Measurements from ENCODE around the gene TNFSF9.

Gene TNFSF9

GRCh38 chr19:6530386-6531162 is at the start of gene TNFSF9:
Gene TNFSF9, plus strand, starts transcription at chr19:6531026. Its CDS starts 11 bp downstream, at chr19:6531037.
- H3K4me2 ChIP-seq (ENCODE audit: low read length) = peak within 1 kb of the TSS; percentile 73
- H3K27ac ChIP-seq = no peak within 1 kb of the TSS
- no peaks in the 10 kb centered on the region for H3K27me3 ChIP-seq (ENCODE audit: control insufficient read depth, insufficient read depth, low read length)
- no peak for TF ChIP-seq CTCF (IDR thresholded peaks at IDR 0.05)
- H3K79me2 ChIP-seq = no peaks in the 10 kb centered on the region
- peaks cover 2% of the 10 kb centered on the region for H3K4me1 ChIP-seq
- peak within 1 kb of the TSS; percentile 76 for H2AFZ ChIP-seq
- peak within 1 kb of the TSS; percentile 62 for H3K4me3 ChIP-seq (ENCODE audit: low read depth, low read length)
- no peaks in the 10 kb centered on the region for H3K9me3 ChIP-seq (ENCODE audit: control insufficient read depth, low read length)
- no peaks in the 10 kb centered on the region for H3K36me3 ChIP-seq (ENCODE audit: control insufficient read depth, insufficient read depth, low read length)
- no peak within 1 kb of the TSS for H3K9ac ChIP-seq

GRCh38 chr19:6481541-6482342 is 49.1 kb upstream of the TNFSF9 start, which contains the start of gene DENND1C:
Gene DENND1C, minus strand, starts transcription at chr19:6481787. Its CDS starts 92 bp downstream, at chr19:6481695.
- TF ChIP-seq CTCF (IDR thresholded peaks at IDR 0.05) = peak; percentile 30
- Histone ChIP-seq H3K4me3 (ENCODE audit: low read depth, low read length) (no peak within 1 kb of the TSS), H3K4me1 (no peaks in the 10 kb centered on the region), H3K79me2 (no peaks in the 10 kb centered on the region), H3K4me2 (ENCODE audit: low read length) (no peak within 1 kb of the TSS), H3K27me3 (ENCODE audit: control insufficient read depth, insufficient read depth, low read length) (no peaks in the 10 kb centered on the region), H3K27ac (no peak within 1 kb of the TSS), H3K9ac (no peak within 1 kb of the TSS), H3K9me3 (ENCODE audit: control insufficient read depth, low read length) (no peaks in the 10 kb centered on the region), H2AFZ (no peak within 1 kb of the TSS), H3K36me3 (ENCODE audit: control insufficient read depth, insufficient read depth, low read length) (no peaks in the 10 kb centered on the region)

- no peak overlapping the region for H3K4me3 ChIP-seq (ENCODE audit: low read depth, low read length)
- no peaks in the 10 kb centered on the region for H3K27me3 ChIP-seq (ENCODE audit: control insufficient read depth, insufficient read depth, low read length)
- no peak overlapping the region for H3K4me2 ChIP-seq (ENCODE audit: low read length)
- H3K36me3 ChIP-seq (ENCODE audit: control insufficient read depth, insufficient read depth, low read length) = no peaks in the 10 kb centered on the region
- H3K79me2 ChIP-seq = no peaks in the 10 kb centered on the region
- H3K9ac ChIP-seq = no peak overlapping the region
- no peak overlapping the region for H3K27ac ChIP-seq
- H2AFZ ChIP-seq = no peak overlapping the region
- H3K9me3 ChIP-seq (ENCODE audit: control insufficient read depth, low read length) = no peaks in the 10 kb centered on the region
- TF ChIP-seq CTCF (IDR thresholded peaks at IDR 0.05) = no peak
- H3K4me1 ChIP-seq = no peaks in the 10 kb centered on the region
These were observed 48.5 kb upstream of the TNFSF9 start for GRCh38 chr19:6482343-6482686.

- Histone ChIP-seq H3K27me3 (ENCODE audit: control insufficient read depth, insufficient read depth, low read length) (no peaks in the 10 kb centered on the region), H3K4me3 (ENCODE audit: low read depth, low read length) (no peak overlapping the region), H3K9me3 (ENCODE audit: control insufficient read depth, low read length) (no peaks in the 10 kb centered on the region), H3K79me2 (no peaks in the 10 kb centered on the region), H3K36me3 (ENCODE audit: control insufficient read depth, insufficient read depth, low read length) (no peaks in the 10 kb centered on the region), H3K4me1 (no peaks in the 10 kb centered on the region), H2AFZ (no peak overlapping the region), H3K27ac (no peak overlapping the region), H3K9ac (no peak overlapping the region), H3K4me2 (ENCODE audit: low read length) (no peak overlapping the region)
- TF ChIP-seq CTCF (IDR thresholded peaks at IDR 0.05) = no peak
These were observed 47.6 kb upstream of the TNFSF9 start for GRCh38 chr19:6483235-6483634.
